ENCODE results near the gene NT5E. TPM values are rescaled to one million over a fixed set of nuclear protein-coding genes. Genes with fewer than 3 reads are reported as not detected.

NT5E gene
- total and polyA plus RNA-seq, 2 donors (not counting 3 experiments of a cell fraction or from before 2014, with no cell fraction given), result 59.3 to 115 TPM

DNA sequence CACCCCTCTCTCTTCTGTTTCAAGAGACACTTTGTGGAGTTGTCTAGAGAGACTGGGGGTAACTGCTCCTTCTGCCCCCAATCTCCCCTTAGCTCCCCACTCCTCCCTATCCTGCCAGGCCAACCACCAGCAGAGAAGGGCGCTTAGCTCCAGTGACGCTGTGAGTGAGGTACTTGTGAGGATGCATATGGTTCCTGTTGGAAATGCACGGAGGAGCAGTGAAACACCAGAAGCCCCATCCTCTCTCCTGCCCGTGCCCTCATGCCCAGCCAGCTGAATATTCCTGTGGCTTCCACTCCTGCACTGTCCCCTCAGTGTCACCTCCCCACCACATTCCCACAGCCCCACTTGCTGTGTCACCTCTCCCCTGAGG lies 11.9 kb downstream of the NT5E start:
- TF ChIP-seq MYC (IDR thresholded peaks at IDR 0.05; ENCODE audit: low read depth, low read length) (no peak), GATA2 (IDR thresholded peaks at IDR 0.05; ENCODE audit: insufficient read depth, insufficient read length, low read depth, low read length) (no peak), MAX (IDR thresholded peaks at IDR 0.05; ENCODE audit: insufficient read depth, insufficient read length) (no peak), FOS (IDR thresholded peaks at IDR 0.05; ENCODE audit: borderline replicate concordance, insufficient read depth, low read length) (no peak), CTCF (IDR thresholded peaks at IDR 0.05; ENCODE audit: extremely low read depth in 1 of 2, insufficient read depth in 1 of 2, low read depth in 1 of 2, low read length in 2 of 2) (no peak)
- no peak overlapping the region for H3K4me3 ChIP-seq (replicated peaks in 1 of 3; ENCODE audit: insufficient read depth in 1 of 3, low read depth in 1 of 3, low read length in 3 of 3)
- DNase-seq (ENCODE audit: low read depth, low spot score) (peak; percentile 22), FAIRE-seq (no peak)
- no peaks in the 10 kb centered on the region for H3K9me3 ChIP-seq (replicated peaks; ENCODE audit: control insufficient read depth, insufficient read depth, low read length)
- no peaks in the 10 kb centered on the region for H4K20me1 ChIP-seq (replicated peaks; ENCODE audit: control insufficient read depth, extremely low read depth, insufficient read depth, low read length)
- H3K9ac ChIP-seq (replicated peaks; ENCODE audit: extremely low read depth, insufficient read depth, low read length), result peak overlapping the region; percentile 67
- BruUV-seq (replicated peaks), result no TSS peak
- H3K27me3 ChIP-seq (ENCODE audit: control insufficient read depth in 2 of 2, insufficient read depth in 2 of 2, low read length in 2 of 2), result no peaks in the 10 kb centered on the region
- CTCF ChIA-PET, result interaction anchor here (0.7 to 22.7 kb wide), 3 partner anchors 11 to 99 kb away, joined by 3 to 541 read pairs (median 53); partner anchors contain the start of gene NT5E
- POLR2A ChIA-PET, result interaction anchor here (2.4 kb wide), 1 partner anchor 217 kb away, joined by 6 read pairs; no protein-coding TSS in a partner anchor
- intact Hi-C loops (cut with micrococcal nuclease) (loop anchor here (2.0 to 10.0 kb wide), 4 partner anchors 107 to 817 kb away; partner anchors contain the start of gene TBX18), dilution Hi-C loops (cut with MboI; ENCODE audit: extremely low pct_ligation_motif_present, low sequenced_read_pairs) (loop anchor here (25.0 kb wide), 1 partner anchor 99 kb away; no protein-coding TSS in a partner anchor)
- H3K36me3 ChIP-seq (ENCODE audit: control insufficient read depth in 2 of 2, extremely low read depth in 1 of 2, insufficient read depth in 2 of 2, low read length in 2 of 2), result no peaks in the 10 kb centered on the region
- peaks cover 90% of the 10 kb centered on the region for H3K4me1 ChIP-seq (ENCODE audit: control insufficient read depth, extremely low read depth, insufficient read depth, low read length)
- peak overlapping the region; percentile 100 for H3K27ac ChIP-seq (ENCODE audit: insufficient read depth, low read depth, low read length)
- peaks cover 21% of the 10 kb centered on the region for H3K79me2 ChIP-seq (ENCODE audit: control insufficient read depth, insufficient read depth, low read length)
- H3K4me2 ChIP-seq (ENCODE audit: insufficient read depth, low read length), result peak overlapping the region; percentile 76
- H2AFZ ChIP-seq (ENCODE audit: low read depth, low read length), result no peak overlapping the region
- no peaks in the 10 kb centered on the region for H3K9me1 ChIP-seq (replicated peaks; ENCODE audit: control insufficient read depth, extremely low read depth, insufficient read depth, low read length)
